HG03108 (cell line): ENCODE results near the gene SUPT3H.
"Not testable (repeated sequence)": the region's sequence is repeated elsewhere in the genome, so short reads cannot be mapped to it uniquely, and the experiment has no call there.

Source experiments
- ATAC-seq: cut with Tn5 transposase; IDR thresholded peaks from one replicate; pipeline ENCODE4 v1.9.1; 2021; ENCODE audit warnings: moderate library complexity; ENCODE audit not compliant: unreplicated experiment

The SUPT3H gene

DNA sequence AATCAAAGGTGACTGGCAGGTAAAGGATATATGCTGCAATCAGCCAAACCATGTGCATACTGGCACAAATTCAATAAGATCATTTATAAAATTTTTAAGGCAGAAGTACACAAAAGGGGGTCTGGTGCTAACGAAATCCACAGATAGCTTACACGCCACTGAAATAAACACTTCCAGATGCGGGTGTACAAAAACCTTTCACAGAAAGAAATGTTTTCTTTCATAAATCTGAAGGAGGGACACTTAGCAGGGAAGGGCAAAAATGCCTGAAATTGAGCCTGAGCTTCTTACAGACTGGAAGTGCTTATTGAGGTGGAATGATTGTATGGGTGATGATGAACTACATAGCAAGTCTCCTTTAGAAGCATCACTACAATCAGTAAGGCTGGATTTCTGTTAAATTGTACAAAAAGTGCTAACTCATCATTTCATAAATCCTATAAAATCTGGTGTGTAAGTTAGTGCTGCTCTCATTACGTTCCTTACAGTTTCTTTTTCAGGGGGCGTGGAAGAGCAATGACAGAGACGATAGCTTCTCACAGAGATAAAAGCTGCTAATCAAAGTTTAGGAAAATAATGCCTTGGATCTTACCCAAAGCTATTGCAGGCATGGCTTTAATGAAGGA lies 458.9 kb downstream of the SUPT3H start:
- no peak for ATAC-seq

DNA sequence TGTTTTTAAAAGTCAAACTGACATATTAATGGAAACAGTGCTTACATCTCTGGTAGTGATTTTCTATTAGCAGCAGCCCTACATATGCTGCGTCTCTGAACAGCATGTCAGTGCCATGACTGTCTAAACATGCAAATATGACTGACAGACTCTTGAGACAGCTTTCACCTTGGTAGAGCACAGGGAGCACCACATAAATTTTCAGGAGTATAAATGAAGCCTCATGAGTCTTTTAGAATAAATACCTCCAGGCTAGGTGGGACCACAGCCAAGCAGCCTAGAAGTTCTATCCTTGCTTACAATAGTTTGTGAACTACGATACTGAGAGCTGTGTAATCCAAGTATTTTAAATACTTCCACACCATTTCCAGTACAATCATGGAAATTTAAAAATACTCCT lies 460.3 kb downstream of the SUPT3H start:
- ATAC-seq = no peak

DNA sequence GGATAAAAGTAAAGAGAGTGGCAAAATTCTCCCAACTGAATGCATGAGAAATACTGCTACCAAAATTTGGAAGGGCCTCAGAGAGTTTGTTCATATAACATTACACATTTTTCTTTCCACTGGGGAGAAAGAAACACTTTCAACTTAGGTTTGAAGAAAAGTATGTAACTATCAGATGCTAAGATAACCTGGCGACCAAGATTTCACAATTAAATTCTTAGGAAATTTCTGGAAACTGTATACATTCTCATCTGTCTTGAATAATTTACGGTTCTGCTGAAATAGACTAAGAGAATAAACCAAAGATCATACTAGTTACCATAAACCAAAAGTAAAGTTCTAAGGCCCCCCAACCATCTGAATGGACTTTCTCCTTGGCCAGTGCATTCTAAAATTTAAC lies 462.6 kb downstream of the SUPT3H start:
- ATAC-seq = no peak

DNA sequence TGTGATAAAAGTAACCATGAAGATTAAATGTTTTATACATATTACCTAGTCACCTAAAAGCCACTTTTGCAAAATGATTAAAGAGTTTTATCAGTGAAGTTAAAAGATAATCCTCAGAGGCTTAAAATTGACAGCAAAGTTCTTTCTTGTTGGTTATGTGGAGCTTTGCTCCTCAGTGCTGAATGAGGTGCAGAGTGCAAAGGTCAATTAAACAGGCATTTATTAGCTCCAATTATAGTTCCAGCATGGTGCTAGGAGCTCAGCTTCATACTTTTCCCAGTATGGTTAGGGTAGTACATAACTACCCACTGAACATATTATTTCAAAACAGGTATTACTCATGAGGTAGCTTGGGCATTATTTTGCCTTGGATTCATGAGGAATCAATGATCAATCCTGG lies 463.6 kb downstream of the SUPT3H start:
- no peak for ATAC-seq

DNA sequence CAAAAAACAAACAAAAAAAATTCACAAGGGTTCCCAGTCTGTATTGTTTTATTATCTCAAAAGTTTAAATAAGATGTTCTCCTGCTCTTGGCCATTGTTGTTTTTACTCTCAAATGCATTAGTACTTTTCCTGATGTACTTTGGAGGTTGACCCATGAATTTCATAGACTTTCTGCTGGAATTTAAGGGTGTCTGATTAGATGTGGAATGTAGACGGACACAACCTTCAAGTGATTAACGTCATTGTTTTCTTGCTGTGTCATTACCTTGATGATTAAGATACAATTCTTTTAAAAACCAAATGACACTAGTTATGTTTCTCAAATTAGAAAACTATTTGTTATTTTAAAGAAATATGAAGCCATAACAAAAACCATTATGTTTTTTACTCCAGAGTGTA lies 471.0 kb downstream of the SUPT3H start:
- ATAC-seq = no peak

DNA sequence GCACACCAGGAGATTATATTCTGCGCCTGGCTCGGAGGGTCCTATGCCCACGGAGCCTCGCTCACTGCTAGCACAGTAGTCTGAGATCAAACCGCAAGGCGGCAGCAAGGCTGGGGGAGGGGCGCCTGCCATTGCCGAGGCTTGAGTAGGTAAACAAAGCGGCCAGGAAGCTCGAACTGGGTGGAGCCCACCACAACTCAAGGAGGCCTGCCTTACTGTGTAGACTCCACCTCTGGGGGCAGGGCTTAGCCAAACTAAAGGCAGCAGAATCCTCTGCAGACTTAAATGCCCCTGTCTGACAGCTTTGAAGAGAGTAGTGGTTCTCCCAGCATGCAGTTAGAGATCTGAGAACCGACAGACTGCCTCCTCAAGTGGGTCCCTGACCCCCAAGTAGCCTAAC lies 477.4 kb downstream of the SUPT3H start:
- ATAC-seq = not testable (repeated sequence)

DNA sequence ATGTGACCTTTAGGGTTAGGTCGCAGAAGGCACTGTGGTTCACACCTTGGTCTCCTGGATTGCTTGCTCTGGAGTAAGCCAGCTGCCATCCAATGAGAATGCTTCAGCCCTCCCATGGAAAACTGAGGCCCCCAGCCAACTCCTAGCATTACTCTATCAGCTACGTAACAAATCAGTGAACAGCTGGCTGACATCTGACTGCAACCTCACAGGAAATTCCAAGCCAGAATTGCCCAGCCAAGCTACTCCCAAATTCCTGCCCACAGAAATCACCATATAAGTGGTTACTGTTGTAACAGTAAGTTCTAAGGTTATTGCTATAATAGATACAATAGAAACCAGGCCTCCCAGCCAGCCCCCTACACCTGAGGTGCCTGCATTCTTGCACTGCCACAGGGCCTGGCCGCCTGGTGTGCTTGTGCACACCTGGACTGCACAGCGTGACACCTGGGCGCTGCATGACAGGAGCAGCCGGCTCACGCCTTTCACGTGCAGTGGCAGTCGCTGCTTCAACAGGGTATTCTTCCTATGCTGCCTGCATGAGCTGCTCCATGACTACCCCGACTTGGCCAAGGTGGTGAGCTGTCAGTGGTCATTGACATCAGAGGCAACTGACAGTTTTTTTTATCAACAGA lies 479.3 kb downstream of the SUPT3H start:
- no peak for ATAC-seq

DNA sequence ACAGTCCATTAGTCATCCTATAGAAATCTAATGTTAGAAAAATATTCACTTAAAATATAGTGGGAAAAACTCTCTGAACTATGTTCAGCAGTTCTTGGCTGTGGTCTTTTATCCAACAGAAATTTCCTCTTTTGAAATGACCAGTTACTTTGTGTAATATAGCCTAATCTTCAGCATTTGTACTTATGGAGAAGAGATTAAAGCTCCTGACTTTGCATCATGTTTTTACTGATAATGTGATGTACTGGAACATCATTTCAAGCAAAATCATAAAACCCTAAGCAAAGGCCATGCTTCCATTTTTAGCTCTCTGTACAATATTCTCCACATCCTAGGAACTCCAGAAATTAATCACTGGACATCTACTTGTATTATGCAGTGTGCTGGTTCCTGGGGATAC lies 480.4 kb downstream of the SUPT3H start:
- no peak for ATAC-seq

DNA sequence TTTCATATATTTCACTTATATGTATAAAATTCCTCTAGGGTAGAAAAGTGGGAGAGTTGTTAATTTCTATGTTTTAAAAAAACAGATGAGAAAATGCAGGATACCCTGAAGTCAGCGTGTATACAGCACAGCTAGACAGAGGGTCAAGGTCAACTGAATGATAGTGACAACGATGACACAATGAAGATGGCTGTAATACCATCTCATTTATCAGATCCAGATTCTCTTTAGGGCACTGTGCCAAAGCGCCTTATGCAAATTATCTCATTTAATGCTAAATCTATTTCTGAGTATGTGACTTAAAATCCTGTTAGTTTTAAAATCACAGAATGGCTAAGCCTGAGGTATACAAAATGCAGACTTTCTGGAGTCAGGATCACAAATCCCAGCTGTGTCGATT lies 481.0 kb downstream of the SUPT3H start:
- ATAC-seq = no peak

DNA sequence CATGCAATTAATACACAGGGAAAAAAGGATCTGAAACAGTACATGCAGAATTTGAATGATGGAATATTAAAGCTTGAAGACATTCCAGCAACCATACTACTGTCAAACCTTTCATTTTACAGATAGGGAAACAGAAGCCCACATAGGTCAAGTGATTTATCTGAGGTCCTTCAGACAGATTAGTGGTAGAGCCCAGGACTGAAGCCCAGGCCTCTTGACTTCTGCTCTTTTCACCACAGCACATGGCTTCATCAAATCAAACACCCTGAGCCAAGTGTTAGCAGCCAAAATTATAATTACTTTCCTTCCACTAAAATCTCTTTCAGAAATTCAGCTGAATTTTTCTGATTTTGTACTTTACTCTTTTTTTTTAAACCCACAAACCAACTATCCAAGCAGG lies 485.2 kb downstream of the SUPT3H start:
- ATAC-seq = no peak

DNA sequence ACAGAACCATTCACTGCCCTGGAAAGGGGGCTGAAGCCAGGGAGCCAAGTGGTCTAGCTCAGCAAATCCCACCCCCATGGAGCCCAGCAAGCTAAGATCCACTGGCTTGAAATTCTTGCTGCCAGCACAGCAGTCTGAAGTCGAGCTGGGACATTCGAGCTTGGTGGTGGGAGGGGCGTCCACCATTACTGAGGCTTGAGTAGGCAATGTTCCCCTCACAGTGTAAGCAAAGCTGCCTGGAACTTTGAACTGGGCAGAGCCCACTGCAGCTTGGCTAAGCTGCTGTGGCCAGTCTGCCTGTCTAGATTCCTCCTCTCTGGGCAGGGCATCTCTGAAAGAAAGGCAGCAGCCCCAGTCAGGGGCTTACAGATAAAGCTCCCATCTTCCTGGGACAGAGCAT lies 498.7 kb downstream of the SUPT3H start:
- not testable (repeated sequence) for ATAC-seq

DNA sequence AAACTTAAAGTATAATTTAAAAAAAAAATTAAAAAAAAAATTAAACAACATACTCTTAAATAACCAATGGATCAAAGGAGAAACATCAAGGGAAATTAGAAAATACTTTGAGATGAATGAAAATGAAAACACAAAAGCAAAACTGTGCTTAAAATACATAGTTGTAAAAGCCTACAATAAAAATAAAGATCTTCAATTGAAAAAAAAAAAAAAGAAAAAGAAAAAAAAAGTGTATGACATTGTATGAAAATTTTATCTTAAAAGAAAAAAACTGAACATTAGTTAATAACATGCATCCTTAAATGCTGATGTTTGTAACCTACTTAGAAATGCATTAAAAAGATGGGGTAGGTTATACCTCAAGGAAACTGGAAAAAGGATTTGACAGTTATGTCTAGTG lies 501.1 kb downstream of the SUPT3H start:
- not testable (repeated sequence) for ATAC-seq

DNA sequence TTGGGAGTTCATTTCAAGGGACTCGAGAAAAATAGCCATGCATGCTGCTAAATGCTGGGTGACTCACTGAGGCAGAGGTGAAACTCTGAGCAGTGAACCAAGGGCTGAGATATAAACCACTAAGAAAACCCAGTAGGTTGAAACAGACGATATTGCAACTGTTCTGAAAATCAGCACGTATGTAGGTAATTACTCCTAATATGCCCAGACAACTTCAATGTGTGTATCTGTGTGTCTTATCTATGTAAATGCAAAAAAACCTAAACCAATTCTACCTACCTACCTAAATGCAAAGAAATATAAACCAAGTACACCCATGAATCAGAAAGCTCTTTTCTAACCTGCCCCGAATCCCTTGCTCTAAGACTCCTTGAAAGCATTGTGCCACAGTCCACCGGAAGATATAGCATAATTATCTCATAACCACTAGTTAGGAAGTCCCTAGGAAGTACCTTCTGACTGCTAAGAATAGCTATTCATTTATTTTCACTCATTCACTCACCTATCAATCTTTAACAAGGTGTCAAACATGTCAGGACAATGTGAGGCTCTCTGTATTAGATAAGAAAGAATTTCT lies 508.3 kb downstream of the SUPT3H start:
- ATAC-seq = peak; percentile 76

DNA sequence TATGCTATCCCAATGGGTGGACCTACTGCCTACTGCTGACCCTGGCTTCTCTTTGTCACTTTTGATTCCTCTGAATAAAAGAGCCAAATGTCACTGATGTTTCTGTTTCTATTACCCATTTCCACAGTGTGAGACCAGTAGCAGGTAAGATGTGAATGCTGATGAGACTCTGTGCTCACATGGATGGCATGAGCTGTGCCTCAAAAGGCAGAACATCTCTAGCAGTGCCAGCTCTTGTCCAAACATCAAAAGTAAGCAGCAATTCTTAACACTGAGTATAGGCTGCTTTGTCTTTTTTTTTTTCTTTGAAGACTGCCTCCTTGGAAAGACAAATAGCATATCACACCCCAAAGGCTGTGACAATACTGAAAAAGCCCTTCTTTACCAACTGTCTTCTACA lies 508.8 kb downstream of the SUPT3H start:
- peak; percentile 3 for ATAC-seq

DNA sequence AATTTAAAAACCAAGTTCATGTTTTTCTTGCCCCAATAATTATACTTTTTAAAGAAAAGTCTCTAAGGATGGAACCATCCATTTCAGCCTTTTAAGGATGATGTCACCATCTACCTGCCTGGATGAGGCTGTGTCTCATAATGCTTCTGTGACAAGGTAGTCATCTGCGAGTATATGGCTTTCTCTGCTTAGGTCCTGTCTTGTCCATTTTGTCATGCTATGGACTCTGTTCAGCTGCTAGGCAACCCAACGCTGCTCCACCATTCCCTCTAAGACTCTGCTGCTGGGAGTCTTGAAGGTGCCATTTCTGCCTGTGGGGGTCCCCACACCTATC lies 509.4 kb downstream of the SUPT3H start:
- ATAC-seq = peak; percentile 26

DNA sequence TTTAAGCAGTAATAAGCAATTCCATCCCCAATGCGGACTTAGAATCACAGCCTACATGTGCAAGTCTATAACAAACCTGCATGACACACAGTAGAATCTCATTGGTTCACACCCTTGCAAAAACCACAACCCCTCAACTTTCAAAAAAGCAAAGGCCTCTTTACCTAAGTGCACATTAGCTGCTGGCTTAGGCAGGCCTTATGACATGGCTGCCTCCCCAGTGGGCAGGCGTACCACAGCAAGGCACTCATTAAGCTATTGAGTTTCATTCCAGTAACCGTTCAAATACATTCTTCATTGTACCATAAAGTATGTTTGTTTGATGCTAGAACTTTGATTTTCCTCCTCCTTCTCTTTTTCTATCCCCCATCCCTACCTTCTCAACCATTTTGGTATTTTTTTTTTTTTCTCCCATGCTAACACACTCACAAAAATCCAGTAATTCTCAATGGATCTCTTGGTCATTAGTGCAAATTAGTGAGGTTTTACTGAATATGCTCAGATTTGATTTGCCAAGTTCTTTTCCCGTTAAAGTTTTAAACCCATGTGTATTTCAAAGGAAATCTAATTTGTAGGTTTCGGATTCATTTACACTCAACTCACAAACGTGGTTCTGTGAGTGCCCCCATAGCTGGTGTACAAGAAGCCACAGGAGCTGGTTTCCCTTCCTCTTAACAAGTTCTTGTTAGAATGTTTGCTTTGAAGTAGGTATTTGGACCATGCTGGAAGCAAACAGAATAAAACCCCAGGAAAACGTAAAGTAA lies 510.0 kb downstream of the SUPT3H start:
- peak; percentile 56 for ATAC-seq

DNA sequence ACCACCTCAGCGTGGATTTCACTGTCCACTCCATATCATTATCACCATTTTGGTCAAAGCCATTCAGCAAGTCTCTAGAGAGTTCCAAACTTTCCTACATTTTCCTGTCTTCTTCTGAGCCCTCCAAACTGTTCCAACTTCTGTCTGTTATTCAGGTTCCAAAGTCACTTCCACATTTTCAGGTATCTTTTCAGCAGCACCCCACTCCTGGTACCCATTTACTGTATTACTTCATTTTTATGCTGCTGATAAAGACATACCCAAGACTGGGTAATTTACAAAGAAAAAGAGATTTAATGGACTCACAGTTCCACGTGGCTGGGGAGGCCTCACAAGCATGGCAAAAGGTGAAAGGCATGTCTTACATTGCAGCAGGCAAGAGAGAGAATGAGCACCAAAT lies 512.5 kb downstream of the SUPT3H start:
- not testable (repeated sequence) for ATAC-seq

DNA sequence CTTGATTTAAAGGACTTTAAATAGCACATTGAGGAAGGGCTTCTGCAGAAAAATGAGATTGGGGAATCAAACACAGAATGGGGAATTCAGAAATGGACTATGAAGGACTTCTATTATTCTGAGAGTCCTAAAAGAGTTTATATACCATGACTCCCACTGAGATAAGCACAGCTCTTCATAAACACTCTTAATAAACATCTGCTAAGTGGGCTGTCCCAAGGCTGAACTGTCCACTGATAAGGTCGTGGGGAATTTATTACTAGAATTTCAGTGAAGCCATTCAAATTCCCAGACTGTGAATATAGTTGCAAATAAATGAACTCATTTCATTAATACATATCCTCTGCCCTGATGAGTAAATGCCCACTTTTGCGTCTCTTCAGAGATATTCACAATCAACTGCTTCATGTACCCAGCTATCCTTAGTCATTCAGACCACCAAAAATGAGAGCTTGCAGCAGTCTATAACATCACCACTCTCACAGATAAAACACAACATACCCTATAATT lies 517.8 kb downstream of the SUPT3H start:
- ATAC-seq = no peak

DNA sequence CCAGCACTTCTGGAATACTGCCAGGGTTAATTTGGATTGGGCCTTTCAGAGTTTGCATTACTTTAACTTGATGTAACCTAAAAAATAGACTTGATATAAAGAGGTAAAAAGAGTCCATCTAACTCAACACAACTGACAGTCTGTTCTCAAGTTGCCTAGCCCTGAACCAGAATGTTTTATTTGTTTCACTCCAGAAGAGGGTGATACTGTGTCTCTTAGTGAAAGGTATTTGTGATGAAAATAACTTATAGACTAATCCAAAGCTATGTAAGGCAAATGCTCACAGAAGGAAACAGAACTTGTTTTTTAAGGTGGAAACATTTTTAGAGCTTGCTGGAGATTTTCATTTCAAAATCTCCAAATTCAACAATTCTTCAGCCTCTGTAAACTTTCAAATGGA lies 518.7 kb downstream of the SUPT3H start:
- ATAC-seq = no peak

DNA sequence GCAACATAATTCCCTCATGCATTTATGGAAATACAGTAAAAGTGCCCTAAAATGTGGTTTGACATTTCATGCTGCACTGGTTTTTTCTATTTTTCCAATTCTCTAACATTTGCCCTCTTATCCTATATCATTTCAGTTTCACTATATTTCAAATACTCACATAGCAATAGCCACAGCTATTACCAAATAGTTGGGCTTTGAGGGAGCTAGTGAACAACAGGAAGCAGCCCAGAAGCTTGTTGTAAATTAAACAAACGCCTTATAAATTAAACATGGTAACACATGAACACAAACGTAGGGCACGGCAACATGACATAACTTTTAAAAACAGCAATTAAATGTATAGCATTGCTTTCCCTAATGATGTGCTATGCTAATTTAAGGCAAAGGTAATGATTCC lies 521.3 kb downstream of the SUPT3H start:
- no peak for ATAC-seq

DNA sequence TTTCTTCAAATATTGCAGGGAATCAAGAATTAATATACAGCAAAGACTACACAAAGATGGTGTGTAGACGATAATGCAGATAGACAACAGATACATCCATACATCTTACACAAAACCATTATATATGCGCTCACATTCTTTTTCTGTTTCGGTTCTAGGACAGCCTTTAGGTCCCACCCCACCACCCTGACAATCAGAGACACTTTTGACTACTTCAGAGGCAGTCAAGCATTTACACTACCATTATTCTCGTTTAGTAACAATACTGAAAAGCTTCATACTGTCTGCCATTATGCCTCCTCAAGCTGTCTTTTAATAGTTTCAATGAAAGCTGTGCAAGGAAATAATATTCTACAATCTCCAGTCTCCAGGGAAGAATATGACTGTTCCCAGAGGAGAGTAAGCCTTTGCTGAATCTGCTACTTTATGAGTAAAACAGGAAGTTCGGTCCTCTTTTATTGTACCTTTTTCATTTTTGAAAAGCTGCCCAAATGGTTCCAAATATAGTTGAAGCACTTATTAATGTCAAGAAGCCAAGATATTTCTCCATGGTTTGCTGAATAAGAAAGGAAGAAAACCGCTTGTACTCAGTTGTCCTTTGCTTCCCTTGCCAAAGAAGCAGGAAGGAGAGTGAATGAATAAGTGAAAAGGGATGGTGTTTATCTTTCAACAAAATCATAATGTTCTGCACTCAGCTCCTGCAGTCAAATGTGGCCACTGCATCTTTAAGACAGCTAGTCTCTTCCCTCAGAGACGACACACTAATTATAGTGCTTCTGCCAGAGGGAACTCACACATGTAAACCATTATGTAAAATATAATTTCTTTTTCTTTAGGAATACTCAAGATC lies 521.9 kb downstream of the SUPT3H start:
- no peak for ATAC-seq
